Neural crest cell (in vitro differentiated cells): ENCODE measurements around the gene COL25A1. TPM values are rescaled to one million over a fixed set of nuclear protein-coding genes. Genes with fewer than 3 reads are reported as not detected.
A peak's percentile ranks its signal among the peaks of the same experiment; 100 is the strongest.

Experiments
- DNase-seq: peaks from one replicate; pipeline ENCODE4 v3.0.0; 2021; ENCODE audit warnings: low read depth, mixed read lengths, low spot score
- H3K27ac Mint-ChIP-seq: one replicate; pipeline ENCODE4 v1.8.0; 2021; ENCODE audit warnings: mild to moderate bottlenecking, mixed read lengths; ENCODE audit not compliant: unreplicated experiment
- H3K27me3 Mint-ChIP-seq: 2 replicates; pipeline ENCODE4 v1.8.0; 2021; ENCODE audit warnings: low read depth, mild to moderate bottlenecking, mixed read lengths
- H3K36me3 Mint-ChIP-seq: 2 replicates; pipeline ENCODE4 v1.8.0; 2021; ENCODE audit warnings: low read depth, mild to moderate bottlenecking, mixed read lengths
- H3K4me1 Mint-ChIP-seq: 2 replicates; pipeline ENCODE4 v1.8.0; 2021; ENCODE audit warnings: mixed read lengths
- H3K4me3 Mint-ChIP-seq: one replicate; pipeline ENCODE4 v1.8.0; 2021; ENCODE audit warnings: mild to moderate bottlenecking, mixed read lengths
- H3K9me3 Mint-ChIP-seq: 2 replicates; pipeline ENCODE4 v1.8.0; 2021; ENCODE audit warnings: mixed read lengths
- CTCF ChIP-seq: fragments of 200-600 bp; sonication (generic); conservative IDR thresholded peaks from 2 replicates; pipeline ENCODE4 v1.5.0; 2021; ENCODE audit warnings: antibody characterized with exemption, mild to moderate bottlenecking
- long read RNA-seq: library from polyadenylated mRNA; unstranded; transcript quantifications from one replicate; pipeline ENCODE4 v2.0.0, GENCODE V29; 2020
- total RNA-seq: library from RNA; stranded (reverse); gene quantifications from 2 replicates; pipeline ENCODE4 v1.2.1, GENCODE V29; 2021

Gene COL25A1
- total RNA-seq = 39.3 and 39.6 TPM in 2 replicates
- long read RNA-seq, partial matches to known transcripts = 10 of 19 reads
- long read RNA-seq, other reads (novel, unspliced or antisense) = 9 of 19 reads

DNA sequence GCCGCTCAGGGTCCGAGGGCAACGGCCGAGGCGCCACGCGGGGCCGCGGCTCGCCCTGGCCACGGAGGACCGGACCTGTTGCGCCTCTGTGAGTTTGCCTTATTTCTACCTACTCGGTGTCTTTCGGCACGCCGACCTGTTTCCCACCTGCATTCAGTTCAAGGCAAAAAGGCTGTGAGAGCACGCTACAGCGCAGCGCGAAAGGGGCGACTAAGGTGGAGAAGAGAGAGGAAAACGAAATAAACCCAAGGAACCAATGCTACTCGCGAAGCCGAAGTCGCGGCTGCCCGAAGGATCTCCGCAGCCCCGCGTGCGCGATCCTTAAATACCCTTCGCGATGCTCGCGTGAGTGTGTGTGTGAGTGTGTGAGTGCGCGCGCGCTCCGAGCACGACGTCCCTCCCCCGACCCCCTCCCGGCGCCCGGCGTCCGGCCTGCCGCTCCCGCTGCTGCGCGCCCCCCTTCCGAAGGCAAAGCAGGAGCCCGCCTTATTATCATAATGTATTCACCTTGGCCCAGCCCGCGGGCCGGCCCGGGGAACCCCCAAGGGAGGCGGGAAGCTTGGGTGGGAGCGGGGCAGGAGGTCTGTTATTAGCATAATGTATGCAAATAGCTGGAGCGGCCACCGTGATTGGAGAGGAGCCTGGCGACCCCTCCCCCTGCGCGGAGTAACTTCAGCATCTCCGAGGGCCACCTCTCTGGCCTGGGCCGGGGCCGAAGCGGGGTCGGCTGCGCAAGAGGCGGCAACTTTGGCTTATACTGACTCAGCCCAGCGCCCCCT is at the start of gene COL25A1:
Gene COL25A1, minus strand, starts transcription at position 298 of the 779 bp plus-strand sequence.
- H3K9me3 Mint-ChIP-seq = no peaks in the 10 kb centered on the region
- TF ChIP-seq CTCF = no peak
- DNase-seq = peak; percentile 82
- no peaks in the 10 kb centered on the region for H3K36me3 Mint-ChIP-seq
- peaks cover 43% of the 10 kb centered on the region for H3K27me3 Mint-ChIP-seq
- peaks cover 24% of the 10 kb centered on the region for H3K4me1 Mint-ChIP-seq
- no peak within 1 kb of the TSS for H3K27ac Mint-ChIP-seq
- H3K4me3 Mint-ChIP-seq = peak within 1 kb of the TSS; percentile 89

DNA sequence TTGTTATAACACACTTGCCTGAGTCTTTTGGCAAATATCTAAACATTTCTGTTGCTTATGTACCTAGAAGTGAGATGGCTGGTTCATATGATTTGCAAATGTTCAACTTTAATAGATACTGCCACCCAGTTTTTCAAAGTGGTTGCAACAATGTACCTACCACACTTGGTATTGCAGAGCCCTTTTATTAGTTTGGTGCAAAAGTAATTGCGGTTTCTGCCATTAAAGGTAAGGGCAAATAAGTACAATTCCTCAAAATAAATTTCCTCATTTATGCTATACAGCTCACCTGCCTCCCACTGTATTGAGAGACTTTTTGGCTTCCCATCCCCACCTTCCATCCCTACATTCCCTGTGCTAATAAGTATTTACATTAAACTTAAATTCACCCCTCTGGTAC is 47.7 kb upstream of the COL25A1 start:
- peaks cover 11% of the 10 kb centered on the region for H3K36me3 Mint-ChIP-seq
- no peak for DNase-seq
- TF ChIP-seq CTCF = no peak
- no peak overlapping the region for H3K27ac Mint-ChIP-seq
- H3K4me3 Mint-ChIP-seq = no peak overlapping the region
- peaks cover 8% of the 10 kb centered on the region for H3K9me3 Mint-ChIP-seq
- peaks cover 3% of the 10 kb centered on the region for H3K4me1 Mint-ChIP-seq
- H3K27me3 Mint-ChIP-seq = no peaks in the 10 kb centered on the region

GRCh38 chr4:109334129-109335105 is 32.0 kb upstream of the COL25A1 start:
- peaks cover 3% of the 10 kb centered on the region for H3K9me3 Mint-ChIP-seq
- peaks cover 2% of the 10 kb centered on the region for H3K36me3 Mint-ChIP-seq
- H3K4me3 Mint-ChIP-seq = no peak overlapping the region
- TF ChIP-seq CTCF = no peak
- DNase-seq = no peak
- H3K27ac Mint-ChIP-seq = no peak overlapping the region
- H3K4me1 Mint-ChIP-seq = no peaks in the 10 kb centered on the region
- H3K27me3 Mint-ChIP-seq = no peaks in the 10 kb centered on the region

DNA sequence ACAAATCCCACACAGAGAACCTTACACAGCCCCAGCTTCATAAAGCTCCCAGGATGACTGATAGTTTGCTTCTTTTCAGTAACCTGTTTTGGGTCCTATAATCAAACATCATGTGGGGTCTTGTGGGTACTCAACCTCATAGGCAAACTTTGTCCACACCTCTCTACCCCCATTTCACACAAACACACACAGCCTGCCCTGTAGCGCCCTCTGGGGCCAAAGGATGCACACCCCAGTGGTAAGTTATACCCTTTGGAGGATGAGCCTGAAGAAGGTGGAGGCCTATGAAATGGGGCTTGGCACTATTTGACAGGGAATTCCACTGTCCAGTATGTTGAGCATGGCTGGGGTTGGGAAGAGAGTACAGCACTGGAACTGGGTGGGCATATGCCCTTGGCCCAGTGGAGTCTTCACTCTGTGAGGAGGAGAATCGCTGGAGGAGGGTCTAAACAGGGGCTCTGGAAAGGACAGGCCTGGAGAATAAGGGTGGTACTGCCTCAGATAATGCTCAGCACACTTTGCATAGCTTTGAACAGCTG is 30.5 kb upstream of the COL25A1 start:
- H3K4me3 Mint-ChIP-seq = no peak overlapping the region
- no peak for DNase-seq
- no peaks in the 10 kb centered on the region for H3K9me3 Mint-ChIP-seq
- no peaks in the 10 kb centered on the region for H3K4me1 Mint-ChIP-seq
- no peaks in the 10 kb centered on the region for H3K36me3 Mint-ChIP-seq
- no peaks in the 10 kb centered on the region for H3K27me3 Mint-ChIP-seq
- no peak overlapping the region for H3K27ac Mint-ChIP-seq
- TF ChIP-seq CTCF = no peak

- no peaks in the 10 kb centered on the region for H3K4me1 Mint-ChIP-seq
- no peak for DNase-seq
- no peak overlapping the region for H3K27ac Mint-ChIP-seq
- no peak for TF ChIP-seq CTCF
- H3K36me3 Mint-ChIP-seq = peaks cover 8% of the 10 kb centered on the region
- peaks cover 10% of the 10 kb centered on the region for H3K9me3 Mint-ChIP-seq
- H3K27me3 Mint-ChIP-seq = no peaks in the 10 kb centered on the region
- H3K4me3 Mint-ChIP-seq = no peak overlapping the region
Observed at GRCh38 chr4:109327641-109328040, 25.2 kb upstream of the COL25A1 start.
